Measurements from ENCODE around the gene NKTR. TPM values are rescaled to one million over a fixed set of nuclear protein-coding genes. Genes with fewer than 3 reads are reported as not detected.

Gene NKTR
- total RNA-seq, 2 experiments from 2014 or later: 97.8 to 98.9 TPM

DNA sequence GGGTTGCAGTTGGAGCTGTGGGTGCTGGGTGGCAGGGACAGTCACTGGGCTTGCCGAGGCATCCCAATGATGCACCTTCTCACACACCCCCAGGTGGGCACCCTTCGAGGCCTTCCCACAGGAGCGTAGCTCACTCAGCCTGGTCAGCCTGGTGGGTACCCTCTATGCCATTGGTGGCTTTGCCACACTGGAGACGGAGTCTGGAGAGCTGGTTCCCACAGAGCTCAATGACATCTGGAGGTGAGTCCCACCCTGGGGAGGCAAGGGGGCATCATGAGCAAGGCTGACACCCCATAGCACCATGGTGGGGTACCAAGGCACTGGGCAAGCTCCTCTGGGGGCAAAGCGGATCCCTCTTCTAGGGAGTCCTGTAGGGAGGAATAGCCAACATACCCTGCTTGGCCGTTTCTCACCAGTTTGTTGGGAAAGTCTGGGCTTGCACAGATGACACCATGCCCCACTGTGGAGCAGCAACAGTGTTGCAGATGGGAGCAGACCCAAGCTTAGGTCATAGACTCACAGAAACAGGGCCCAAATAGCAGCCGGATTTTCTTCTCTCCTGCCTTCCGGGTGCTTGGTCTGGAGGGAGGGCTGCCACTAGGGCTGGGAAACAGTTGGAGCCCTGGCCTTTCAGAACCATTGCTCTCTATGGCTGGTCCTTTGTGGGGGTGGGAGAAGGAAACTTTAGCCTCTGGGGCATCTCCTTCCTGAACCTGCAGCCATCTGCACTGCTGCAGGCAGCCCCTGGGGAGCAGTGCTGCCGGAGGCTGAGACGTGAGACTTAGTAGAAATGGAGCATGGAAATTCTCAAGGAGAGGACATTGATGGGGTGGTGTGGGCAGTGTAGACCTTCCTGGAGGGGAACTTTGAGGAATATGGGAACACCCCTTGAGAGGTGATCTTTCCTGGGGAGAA is 90.5 kb downstream of the NKTR start:
- Mint-ChIP-seq H3K4me3 (no peak overlapping the region), H3K27ac (no peak overlapping the region), H3K9me3 (no peaks in the 10 kb centered on the region), H3K4me1 (no peaks in the 10 kb centered on the region), H3K36me3 (ENCODE audit: low read depth) (no peaks in the 10 kb centered on the region), H3K27me3 (peaks cover 6% of the 10 kb centered on the region)
- CTCF ChIA-PET: no interaction called here
- POLR2A ChIA-PET: no interaction called here
- no peak for DNase-seq

DNA sequence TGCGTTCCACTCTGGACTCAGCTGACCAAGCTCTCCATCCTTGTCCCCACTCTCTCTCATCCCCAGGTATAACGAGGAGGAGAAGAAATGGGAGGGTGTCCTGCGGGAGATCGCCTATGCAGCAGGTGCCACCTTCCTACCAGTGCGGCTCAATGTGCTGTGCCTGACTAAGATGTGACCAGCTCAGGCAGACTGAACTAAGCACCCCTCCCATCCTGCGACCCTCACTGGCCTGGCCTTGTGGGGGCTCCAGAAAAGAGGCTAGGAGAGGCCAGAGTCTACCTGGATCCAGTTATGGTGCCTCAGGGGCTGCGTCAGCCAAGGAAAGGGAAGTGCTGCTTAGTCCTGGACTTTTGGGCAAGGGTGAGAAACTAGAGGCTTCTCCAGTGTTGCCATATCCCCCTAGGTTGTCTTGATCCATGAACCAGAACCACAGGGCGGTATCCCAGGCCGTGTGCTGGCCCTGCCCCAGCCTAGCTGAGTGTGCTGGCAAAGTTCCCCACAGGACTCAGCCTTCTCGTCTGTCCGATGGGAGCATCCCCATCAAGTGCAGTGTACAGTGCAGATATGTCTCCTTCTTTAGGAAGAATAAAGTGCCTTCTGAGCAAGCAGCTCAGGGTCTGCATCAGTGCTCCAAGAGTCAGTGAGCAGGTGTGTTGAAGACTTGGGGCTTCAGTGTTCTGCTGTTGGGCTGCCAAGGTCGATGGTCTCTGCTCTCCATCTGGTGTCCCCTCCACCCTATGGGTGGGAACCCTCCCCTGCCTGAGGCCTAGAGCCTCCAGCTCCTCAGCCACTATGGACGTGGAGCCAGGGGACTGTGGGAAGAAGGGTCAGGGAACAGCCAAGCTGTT is 91.6 kb downstream of the NKTR start:
- H3K9me3 Mint-ChIP-seq: no peaks in the 10 kb centered on the region
- H3K4me3 Mint-ChIP-seq: no peak overlapping the region
- H3K36me3 Mint-ChIP-seq (ENCODE audit: low read depth): no peaks in the 10 kb centered on the region
- peaks cover 3% of the 10 kb centered on the region for H3K27me3 Mint-ChIP-seq
- DNase-seq: no peak
- no peaks in the 10 kb centered on the region for H3K4me1 Mint-ChIP-seq
- ChIA-PET POLR2A (no interaction called here), CTCF (no interaction called here)
- no peak overlapping the region for H3K27ac Mint-ChIP-seq

DNA sequence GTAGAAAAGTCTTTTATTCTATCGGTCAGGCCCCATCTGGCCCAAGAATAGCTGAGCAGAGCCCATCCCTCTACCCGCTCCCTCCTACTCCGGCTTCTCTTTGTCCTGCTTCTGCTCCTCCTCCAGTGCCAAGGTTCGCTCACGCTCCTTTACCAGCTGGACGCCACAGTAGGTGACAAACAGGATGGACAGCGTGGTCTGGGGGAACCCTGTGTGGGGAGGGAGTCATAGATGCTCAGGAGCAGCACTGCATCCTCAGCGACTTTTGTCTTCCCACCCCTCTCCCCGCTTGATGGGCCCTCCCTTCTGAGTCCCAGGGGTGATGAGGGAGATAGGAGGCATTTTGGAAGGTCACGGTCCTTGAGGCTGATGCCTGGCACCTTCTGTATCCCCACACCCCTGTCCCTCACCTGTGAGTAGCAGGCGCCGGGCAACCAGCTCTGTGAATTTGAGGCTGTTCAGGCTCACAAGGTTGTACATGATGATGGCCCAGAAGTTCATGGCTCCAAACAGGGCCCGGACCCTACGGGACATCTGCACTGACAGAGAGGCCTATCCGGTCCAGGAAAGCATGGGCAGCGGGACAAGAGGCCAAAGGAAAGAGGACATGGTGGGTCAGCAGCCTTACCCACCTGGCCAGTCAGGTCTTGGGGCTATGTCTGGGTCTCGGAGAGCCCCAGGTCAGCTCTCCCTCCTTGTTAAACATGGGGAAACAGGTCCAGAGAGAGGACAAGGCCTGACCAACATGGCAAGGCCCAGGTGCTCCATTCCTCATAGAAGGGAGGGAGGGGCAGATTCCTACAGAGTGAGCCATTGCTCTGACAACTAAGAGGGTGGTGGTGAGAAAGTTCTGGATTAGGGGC is 92.4 kb downstream of the NKTR start:
- no peak overlapping the region for H3K27ac Mint-ChIP-seq
- POLR2A ChIA-PET: no interaction called here
- no peak for DNase-seq
- no peaks in the 10 kb centered on the region for H3K9me3 Mint-ChIP-seq
- H3K27me3 Mint-ChIP-seq: peaks cover 3% of the 10 kb centered on the region
- CTCF ChIA-PET: no interaction called here
- no peaks in the 10 kb centered on the region for H3K36me3 Mint-ChIP-seq (ENCODE audit: low read depth)
- H3K4me1 Mint-ChIP-seq: no peaks in the 10 kb centered on the region
- H3K4me3 Mint-ChIP-seq: no peak overlapping the region

DNA sequence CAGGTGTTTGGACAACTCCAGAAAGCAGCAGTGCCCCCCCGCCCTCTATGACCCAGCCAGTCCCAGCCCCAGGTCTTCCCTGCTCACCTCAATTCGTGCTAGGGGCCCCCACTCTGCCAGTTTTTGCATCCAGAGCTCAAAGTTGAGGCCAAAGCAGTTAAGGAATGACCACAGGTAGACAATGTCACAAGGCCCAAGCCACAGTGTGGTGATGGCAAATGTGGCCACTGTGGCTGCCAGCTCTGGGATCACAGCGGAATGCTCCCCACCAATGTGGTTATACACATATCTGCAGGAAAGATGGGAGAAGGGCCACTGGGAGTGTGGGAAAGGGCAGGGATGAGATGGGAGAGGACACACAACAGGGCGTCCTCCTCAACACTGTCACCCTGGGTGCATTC is 93.0 kb downstream of the NKTR start:
- POLR2A ChIA-PET: no interaction called here

DNA sequence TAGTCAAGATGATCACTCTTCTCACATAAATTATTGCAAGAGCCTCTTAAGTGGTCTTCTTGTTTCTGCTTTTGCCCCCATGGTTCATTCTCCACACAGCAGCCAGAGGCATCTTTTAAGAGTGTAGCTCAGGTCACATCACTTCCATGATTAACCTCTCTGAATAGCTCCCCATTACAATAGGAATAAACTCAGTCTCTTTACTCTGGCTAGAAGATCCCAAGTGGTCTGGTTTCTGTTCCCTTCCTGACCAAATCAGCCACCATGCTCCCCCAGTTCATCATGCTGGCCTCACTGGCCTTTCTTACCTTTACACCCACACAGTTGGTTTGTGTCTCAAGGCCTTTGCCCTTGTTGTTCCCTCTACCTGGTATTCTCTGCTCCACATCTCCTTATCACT is 93.9 kb downstream of the NKTR start:
- Mint-ChIP-seq H3K4me3 (no peak overlapping the region), H3K27me3 (peaks cover 3% of the 10 kb centered on the region), H3K36me3 (ENCODE audit: low read depth) (no peaks in the 10 kb centered on the region), H3K27ac (no peak overlapping the region), H3K4me1 (peaks cover 10% of the 10 kb centered on the region), H3K9me3 (no peaks in the 10 kb centered on the region)
- POLR2A ChIA-PET: no interaction called here
- CTCF ChIA-PET: no interaction called here
- no peak for DNase-seq

More for the DNA sequence above, 93.0 kb downstream of the NKTR start:
- H3K27me3 Mint-ChIP-seq: peaks cover 3% of the 10 kb centered on the region
- H3K4me1 Mint-ChIP-seq: peaks cover 3% of the 10 kb centered on the region
- no peak overlapping the region for H3K27ac Mint-ChIP-seq
- no peaks in the 10 kb centered on the region for H3K9me3 Mint-ChIP-seq
- no peak overlapping the region for H3K4me3 Mint-ChIP-seq
- CTCF ChIA-PET: no interaction called here
- DNase-seq: no peak
- no peaks in the 10 kb centered on the region for H3K36me3 Mint-ChIP-seq (ENCODE audit: low read depth)

DNA sequence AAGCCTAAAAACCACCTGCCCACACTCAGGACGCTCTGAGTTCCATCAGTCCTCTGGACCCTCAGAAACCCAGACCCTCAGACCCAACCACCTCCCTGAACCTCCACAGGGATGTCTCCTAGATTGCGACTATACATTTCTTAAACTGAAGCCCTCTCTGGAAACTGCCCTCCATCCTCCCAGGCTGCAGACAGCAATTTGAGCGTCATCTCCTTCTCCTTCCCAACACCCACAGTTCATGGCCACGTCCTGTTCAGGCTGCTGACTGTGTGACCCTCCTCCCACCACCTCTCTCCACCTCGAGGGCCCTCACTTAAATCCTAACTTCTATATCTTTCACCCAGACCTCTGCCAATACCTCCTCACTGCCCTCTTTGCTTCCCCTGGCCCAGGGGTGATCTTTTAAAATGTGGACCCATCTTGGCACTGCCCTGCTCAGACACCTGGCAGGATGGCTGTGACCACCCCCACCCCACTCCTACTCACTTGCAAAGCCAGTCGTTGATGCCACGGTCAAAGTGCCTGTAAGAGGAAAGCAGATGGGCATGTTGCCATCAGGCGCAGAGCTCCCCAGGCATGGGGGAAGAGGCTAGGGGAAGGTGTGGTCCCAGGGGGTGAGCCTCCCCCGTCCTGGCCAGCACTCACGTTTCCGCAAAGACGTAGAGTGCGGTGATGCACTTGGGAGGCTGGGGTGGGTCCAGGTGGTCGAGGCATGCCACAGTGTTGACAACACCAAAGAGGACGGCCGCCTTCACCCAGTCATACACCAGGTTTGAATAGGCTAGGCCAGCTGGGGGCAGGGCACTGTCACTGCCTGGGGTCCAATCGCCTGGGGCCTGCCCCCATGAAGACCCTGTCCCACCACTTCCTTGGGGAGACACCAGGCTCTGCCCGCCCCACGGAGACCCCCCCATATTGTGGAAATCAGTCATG is 96.1 kb downstream of the NKTR start:
- H3K27me3 Mint-ChIP-seq: peaks cover 4% of the 10 kb centered on the region
- H3K4me1 Mint-ChIP-seq: peaks cover 22% of the 10 kb centered on the region
- H3K4me3 Mint-ChIP-seq: no peak overlapping the region
- no peaks in the 10 kb centered on the region for H3K36me3 Mint-ChIP-seq (ENCODE audit: low read depth)
- ChIA-PET CTCF (no interaction called here), POLR2A (no interaction called here)
- H3K27ac Mint-ChIP-seq: no peak overlapping the region
- no peak for DNase-seq
- H3K9me3 Mint-ChIP-seq: no peaks in the 10 kb centered on the region

DNA sequence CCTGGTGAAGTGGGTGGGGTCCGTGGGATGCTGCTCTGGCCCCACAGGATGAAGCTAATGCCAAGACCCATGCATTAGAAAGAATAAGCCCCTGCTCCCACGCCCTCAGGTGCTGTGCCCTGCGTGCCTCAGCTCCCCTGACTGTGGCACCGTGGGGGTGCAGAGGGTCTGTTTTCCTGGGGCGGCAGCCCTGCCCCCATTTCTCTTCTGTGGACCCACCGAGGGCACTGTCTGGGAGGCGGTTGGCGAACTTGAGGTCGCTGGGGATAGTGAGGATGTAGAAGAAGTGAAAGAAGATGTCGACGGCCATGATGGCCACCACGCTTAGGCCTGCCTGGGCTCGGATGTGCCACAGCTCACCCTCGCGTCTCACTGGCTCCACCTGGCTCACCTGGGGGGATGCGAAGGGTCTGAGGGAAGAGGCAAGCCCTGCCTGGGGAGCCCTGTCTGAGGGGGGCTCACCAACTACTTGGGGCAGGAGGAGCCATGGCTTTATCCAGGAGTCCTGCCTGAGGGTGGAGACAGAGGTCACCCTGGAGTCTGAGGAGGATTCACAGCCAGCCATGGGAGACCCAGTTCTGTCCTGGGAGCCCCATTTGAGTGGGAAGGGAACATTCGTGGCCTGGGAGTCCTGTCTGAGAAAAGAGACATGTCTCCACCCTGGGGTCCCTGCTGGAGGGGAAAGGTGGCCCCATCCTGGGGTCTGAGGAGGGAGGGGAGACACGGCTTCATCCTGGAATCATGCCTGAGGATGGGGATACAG is 97.0 kb downstream of the NKTR start:
- Mint-ChIP-seq H3K36me3 (ENCODE audit: low read depth) (no peaks in the 10 kb centered on the region), H3K9me3 (no peaks in the 10 kb centered on the region), H3K27me3 (peaks cover 4% of the 10 kb centered on the region), H3K4me1 (peaks cover 22% of the 10 kb centered on the region), H3K27ac (no peak overlapping the region), H3K4me3 (no peak overlapping the region)
- DNase-seq: no peak
- ChIA-PET CTCF (no interaction called here), POLR2A (no interaction called here)

Other genes with a start within 250 kb of the NKTR start
- gene LYZL4, start 190.1 kb upstream of the NKTR start, total RNA-seq: not detected
- 1 to 10 TPM; 7.5 to 9.6 TPM for gene VIPR1, start 98.0 kb upstream of the NKTR start, total RNA-seq
- 10 to 100 TPM; 58.8 to 62.0 TPM for gene SEC22C, start 18.7 kb upstream of the NKTR start, total RNA-seq
- gene SS18L2, start 9.8 kb upstream of the NKTR start, total RNA-seq: 10 to 100 TPM; 64.4 to 65.1 TPM
- gene ZBTB47, start 53.0 kb downstream of the NKTR start, total RNA-seq: 1 to 10 TPM in 1 of 2 experiments, under 1 TPM in 1; 0.93 to 1.1 TPM
- not detected for gene KLHL40, start 84.9 kb downstream of the NKTR start, total RNA-seq
- gene HHATL, start 102.1 kb downstream of the NKTR start, total RNA-seq: under 1 TPM in 1 of 2 experiments, not detected in 1; 0.25 TPM
- under 1 TPM; 0.63 to 0.83 TPM for gene CCDC13, start 172.6 kb downstream of the NKTR start, total RNA-seq
- 10 to 100 TPM; 56.9 to 61.2 TPM for gene HIGD1A, start 203.8 kb downstream of the NKTR start, total RNA-seq
- 1 to 10 TPM; 2.0 to 2.3 TPM for gene ACKR2, start 208.8 kb downstream of the NKTR start, total RNA-seq

All from activated CD4-positive, alpha-beta memory T cell treated with anti-CD3 and anti-CD28 coated beads, Interleukin-2, amount 10 ng/mL, durations not matched to agents 7 days and 5 days (primary cell).